Activated CD4-positive, alpha-beta memory T cell treated with anti-CD3 and anti-CD28 coated beads, Interleukin-2, amount 10 ng/mL, durations not matched to agents 7 days and 5 days (primary cell): Measurements from ENCODE around the gene GLI3. TPM values are rescaled to one million over a fixed set of nuclear protein-coding genes. Genes with fewer than 3 reads are reported as not detected.
A peak's percentile ranks its signal among the peaks of the same experiment; 100 is the strongest.

Experiments used
- CTCF ChIA-PET: fragments of 350-600 bp; sonication (Branson Sonifier 250); formaldehyde crosslinking; loops from one replicate; lab custom pipeline; 2021; ENCODE audit warnings: antibody characterized with exemption, inconsistent platforms; lab: Charles Lee
- POLR2A ChIA-PET: fragments of 350-600 bp; sonication (Branson Sonifier 250); formaldehyde crosslinking; loops from one replicate; lab custom pipeline; 2021; ENCODE audit warnings: antibody characterized with exemption; lab: Charles Lee
- DNase-seq: peaks from one replicate; pipeline ENCODE4 v3.0.0-alpha.2; 2020
- H3K27ac Mint-ChIP-seq: one replicate; pipeline ENCODE4 v1.8.0; 2021; ENCODE audit warnings: mild to moderate bottlenecking, mixed read lengths
- H3K27me3 Mint-ChIP-seq: one replicate; pipeline ENCODE4 v1.8.0; 2021; ENCODE audit warnings: mixed read lengths
- H3K36me3 Mint-ChIP-seq: one replicate; pipeline ENCODE4 v1.8.0; 2021; ENCODE audit warnings: low read depth, mixed read lengths
- H3K4me1 Mint-ChIP-seq: one replicate; pipeline ENCODE4 v1.8.0; 2021; ENCODE audit warnings: mixed read lengths
- H3K4me3 Mint-ChIP-seq: one replicate; pipeline ENCODE4 v1.8.0; 2021; ENCODE audit warnings: mild to moderate bottlenecking, mixed read lengths
- H3K9me3 Mint-ChIP-seq: one replicate; pipeline ENCODE4 v1.8.0; 2021; ENCODE audit warnings: mixed read lengths
- total RNA-seq, 2 experiments: library from RNA; stranded (reverse); gene quantifications; one replicate each; pipeline ENCODE4 v1.2.3, GENCODE V29; 2021

The GLI3 gene
- total RNA-seq, 2 experiments from 2014 or later = not detected

DNA sequence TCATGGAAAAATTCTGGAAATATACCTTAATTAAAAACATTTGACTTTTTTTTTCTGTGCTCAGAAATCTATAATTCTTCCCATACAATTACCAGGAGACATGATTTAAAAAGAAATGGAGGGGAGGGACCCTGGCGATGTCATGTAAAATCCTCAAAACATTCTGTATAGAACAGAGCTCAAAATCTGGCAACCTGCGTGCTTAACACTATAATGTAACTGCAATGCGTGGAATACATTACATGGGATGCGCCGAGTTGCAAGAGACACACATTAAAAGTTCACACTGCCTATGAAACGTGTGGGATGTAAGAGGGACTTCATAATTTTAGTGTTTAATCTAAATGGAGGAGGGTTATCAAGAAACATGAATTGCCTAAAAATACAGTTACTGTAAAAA is 215.0 kb downstream of the GLI3 start:
- CTCF ChIA-PET = no interaction called here
- H3K27ac Mint-ChIP-seq = no peak overlapping the region
- H3K27me3 Mint-ChIP-seq = no peaks in the 10 kb centered on the region
- POLR2A ChIA-PET = no interaction called here
- H3K36me3 Mint-ChIP-seq = no peaks in the 10 kb centered on the region
- H3K4me3 Mint-ChIP-seq = no peak overlapping the region
- DNase-seq = no peak
- no peaks in the 10 kb centered on the region for H3K4me1 Mint-ChIP-seq
- no peaks in the 10 kb centered on the region for H3K9me3 Mint-ChIP-seq

DNA sequence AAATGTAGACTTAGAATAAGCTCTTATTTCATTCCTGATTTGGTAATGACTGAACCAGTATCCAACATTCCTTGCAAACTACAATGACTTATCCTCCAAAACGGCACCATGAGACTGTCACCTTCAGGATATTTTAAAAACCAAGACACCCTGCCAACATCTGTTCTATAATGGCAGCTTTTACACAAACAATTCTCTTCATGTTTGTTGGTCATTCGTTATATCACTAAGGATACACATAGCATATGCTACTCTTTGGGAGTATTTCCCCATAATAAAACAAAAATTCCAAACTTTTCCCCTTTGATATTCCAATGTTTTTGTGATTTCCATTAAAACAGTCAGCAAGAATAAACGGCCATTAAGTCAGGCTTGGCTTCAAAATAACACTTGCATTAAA is 215.4 kb downstream of the GLI3 start:
- Mint-ChIP-seq H3K36me3 (no peaks in the 10 kb centered on the region), H3K9me3 (no peaks in the 10 kb centered on the region), H3K4me3 (no peak overlapping the region), H3K4me1 (no peaks in the 10 kb centered on the region), H3K27me3 (no peaks in the 10 kb centered on the region), H3K27ac (no peak overlapping the region)
- no peak for DNase-seq
- POLR2A ChIA-PET = no interaction called here
- CTCF ChIA-PET = no interaction called here

DNA sequence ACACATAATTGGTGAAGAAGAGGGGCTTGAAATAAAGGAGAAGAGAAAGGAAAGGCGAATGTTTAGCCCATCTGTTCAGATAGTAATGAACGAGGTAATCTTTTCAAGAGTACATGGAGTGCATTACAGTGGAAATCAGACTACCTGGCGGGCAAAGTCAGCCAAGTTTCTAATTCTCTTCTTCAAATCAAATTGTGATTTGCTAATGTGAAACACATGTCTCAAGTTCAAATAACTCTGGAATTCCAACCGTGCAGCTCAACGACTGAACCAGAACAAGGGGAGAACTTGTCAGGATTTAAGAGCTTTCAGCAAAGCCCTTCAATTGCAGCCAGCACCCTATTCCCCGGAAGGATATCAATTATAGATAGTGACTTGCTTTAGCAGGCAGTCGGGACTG is 216.9 kb downstream of the GLI3 start:
- no peak for DNase-seq
- no peaks in the 10 kb centered on the region for H3K27me3 Mint-ChIP-seq
- no peaks in the 10 kb centered on the region for H3K4me1 Mint-ChIP-seq
- ChIA-PET CTCF (no interaction called here), POLR2A (no interaction called here)
- no peaks in the 10 kb centered on the region for H3K36me3 Mint-ChIP-seq
- H3K27ac Mint-ChIP-seq = no peak overlapping the region
- H3K4me3 Mint-ChIP-seq = no peak overlapping the region
- peaks cover 2% of the 10 kb centered on the region for H3K9me3 Mint-ChIP-seq

DNA sequence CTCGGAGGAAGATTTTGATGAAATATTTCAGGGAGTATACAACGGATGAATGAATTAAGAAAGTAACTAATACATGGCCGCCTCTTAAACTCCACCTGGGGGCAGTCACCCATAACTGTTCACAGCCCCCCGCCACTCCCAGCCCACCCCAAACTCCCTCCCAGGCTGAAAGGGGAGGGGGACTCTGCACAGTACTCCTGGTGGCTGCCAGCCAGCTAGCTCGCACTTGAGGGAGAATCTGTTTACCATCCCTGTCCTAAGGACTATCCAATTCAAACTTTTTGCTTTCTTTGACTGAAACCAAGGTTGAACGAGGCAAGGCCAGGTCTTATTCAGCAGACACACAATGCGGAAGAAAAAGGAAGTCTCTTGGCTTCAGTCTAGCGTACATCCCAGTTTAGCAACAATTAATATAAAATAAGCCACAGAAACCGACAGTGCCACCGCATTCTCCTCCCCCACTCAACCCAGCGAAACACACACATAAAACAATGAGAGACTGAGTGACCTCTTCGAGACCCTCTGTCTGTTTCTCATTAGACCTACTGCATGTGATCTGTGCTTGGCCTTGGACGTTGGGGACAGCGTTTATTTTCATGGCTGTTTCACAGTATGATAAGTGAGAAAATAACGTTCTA is 219.5 kb downstream of the GLI3 start:
- ChIA-PET CTCF (no interaction called here), POLR2A (no interaction called here)

DNA sequence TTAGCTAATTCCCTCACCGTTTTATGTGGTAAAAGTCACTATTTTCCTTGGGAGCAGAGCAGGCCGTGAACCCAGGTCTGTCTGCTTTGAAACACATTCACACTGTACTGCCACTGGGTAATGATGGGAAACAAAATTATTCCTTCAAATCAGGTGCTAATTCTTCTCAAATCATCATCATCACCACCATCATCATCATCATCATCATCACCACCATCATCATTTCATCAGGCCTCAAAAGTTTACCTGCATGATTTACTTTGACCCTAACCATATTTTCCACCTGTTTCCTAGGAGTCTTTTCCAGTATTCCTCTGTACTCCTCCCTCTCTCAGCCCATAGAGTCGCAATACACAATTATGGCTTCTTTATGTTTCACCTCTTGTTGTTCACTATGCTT is 220.5 kb downstream of the GLI3 start:
- ChIA-PET CTCF (no interaction called here), POLR2A (no interaction called here)
- H3K4me1 Mint-ChIP-seq = no peaks in the 10 kb centered on the region
- no peak overlapping the region for H3K4me3 Mint-ChIP-seq
- H3K27me3 Mint-ChIP-seq = no peaks in the 10 kb centered on the region
- no peak overlapping the region for H3K27ac Mint-ChIP-seq
- no peaks in the 10 kb centered on the region for H3K36me3 Mint-ChIP-seq
- peaks cover 14% of the 10 kb centered on the region for H3K9me3 Mint-ChIP-seq
- no peak for DNase-seq

More for the DNA sequence above, 219.5 kb downstream of the GLI3 start:
- no peak overlapping the region for H3K4me3 Mint-ChIP-seq
- H3K4me1 Mint-ChIP-seq = no peaks in the 10 kb centered on the region
- H3K36me3 Mint-ChIP-seq = no peaks in the 10 kb centered on the region
- no peak overlapping the region for H3K27ac Mint-ChIP-seq
- peaks cover 13% of the 10 kb centered on the region for H3K9me3 Mint-ChIP-seq
- DNase-seq = no peak
- no peaks in the 10 kb centered on the region for H3K27me3 Mint-ChIP-seq

DNA sequence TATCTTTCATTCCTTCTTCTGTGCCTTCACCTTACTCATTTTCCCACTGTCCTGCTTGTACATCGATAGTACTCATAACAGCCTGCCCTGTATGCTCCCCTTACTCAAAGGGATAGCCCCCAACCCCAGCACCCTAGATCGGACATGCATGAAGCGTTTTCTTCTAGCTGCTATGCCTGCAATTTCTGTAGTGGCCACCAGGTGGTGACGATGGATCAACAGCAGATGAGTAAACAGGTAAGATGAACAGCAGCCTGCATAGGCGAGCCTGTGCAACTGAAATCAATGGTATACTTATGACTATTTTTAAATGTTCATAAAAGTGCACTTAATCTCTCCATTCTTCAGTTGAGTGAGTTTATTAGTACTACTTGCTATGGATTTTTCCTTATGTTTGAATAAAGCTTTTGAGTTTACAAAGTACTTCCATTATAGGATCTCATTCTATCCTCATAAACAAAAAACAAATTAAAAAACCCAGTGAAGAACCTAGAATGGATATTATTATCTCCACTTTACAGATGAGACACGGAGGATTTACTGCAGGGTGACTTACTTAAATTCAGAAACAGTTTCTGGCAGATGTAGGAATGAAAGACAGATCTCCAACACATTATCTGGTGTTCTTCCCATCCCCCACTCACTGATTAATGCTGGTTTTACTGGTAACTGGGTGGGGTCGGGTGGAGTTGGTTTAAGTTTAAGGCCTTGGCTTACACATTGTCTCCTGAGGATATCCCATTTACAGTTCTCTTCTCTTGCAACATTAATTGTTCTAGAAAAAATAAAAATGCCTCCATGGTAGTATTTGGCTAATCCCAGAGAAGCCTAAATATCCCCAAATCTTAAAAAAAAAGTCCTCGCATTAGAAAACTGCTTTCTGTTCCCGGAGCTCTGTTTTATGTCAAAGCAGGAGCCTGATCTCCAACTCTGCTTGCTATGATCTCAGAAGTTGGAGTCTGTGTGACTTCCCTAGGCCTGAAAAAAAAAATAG is 222.1 kb downstream of the GLI3 start:
- Mint-ChIP-seq H3K36me3 (no peaks in the 10 kb centered on the region), H3K27ac (no peak overlapping the region), H3K4me3 (no peak overlapping the region), H3K4me1 (no peaks in the 10 kb centered on the region), H3K27me3 (no peaks in the 10 kb centered on the region), H3K9me3 (peaks cover 14% of the 10 kb centered on the region)
- ChIA-PET CTCF (interaction anchor here (0.7 to 0.9 kb wide), 3 partner anchors 8 to 338 kb away, joined by 3 to 4 read pairs (median 3); no protein-coding TSS in a partner anchor), POLR2A (no interaction called here)
- DNase-seq = peak; percentile 40

DNA sequence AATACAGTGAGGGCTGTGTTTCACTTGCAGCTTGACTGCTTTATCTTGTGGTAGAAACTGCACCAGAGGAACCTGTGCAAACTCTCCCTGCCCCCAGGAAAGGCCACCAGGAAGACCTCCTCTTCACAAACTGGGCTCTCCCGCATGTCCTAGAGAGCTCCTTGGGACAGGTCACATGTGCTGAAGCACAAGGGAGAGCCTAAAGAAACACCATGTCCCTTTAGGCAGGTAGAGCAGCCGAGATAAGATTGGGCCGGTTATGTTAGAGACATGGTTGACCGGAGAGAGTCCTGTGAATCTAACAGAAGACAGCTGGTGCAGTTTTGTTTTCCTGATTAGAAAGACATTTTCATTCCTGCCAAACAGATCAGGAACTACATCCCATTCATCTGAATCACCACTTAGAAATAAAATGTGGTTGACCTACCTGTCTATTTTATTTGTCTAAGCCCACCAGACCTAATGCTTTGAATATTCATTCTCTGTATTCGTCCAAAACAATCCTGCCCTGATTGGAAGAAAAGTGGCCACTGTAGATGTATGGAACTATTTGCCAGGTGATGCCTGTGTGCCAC is 224.1 kb downstream of the GLI3 start:
- Mint-ChIP-seq H3K36me3 (no peaks in the 10 kb centered on the region), H3K4me1 (no peaks in the 10 kb centered on the region), H3K27me3 (no peaks in the 10 kb centered on the region), H3K4me3 (no peak overlapping the region), H3K27ac (no peak overlapping the region), H3K9me3 (peaks cover 14% of the 10 kb centered on the region)
- CTCF ChIA-PET = interaction anchor here (1.2 kb wide), 1 partner anchor 10 kb away, joined by 3 read pairs; no protein-coding TSS in a partner anchor
- no peak for DNase-seq
- POLR2A ChIA-PET = no interaction called here

DNA sequence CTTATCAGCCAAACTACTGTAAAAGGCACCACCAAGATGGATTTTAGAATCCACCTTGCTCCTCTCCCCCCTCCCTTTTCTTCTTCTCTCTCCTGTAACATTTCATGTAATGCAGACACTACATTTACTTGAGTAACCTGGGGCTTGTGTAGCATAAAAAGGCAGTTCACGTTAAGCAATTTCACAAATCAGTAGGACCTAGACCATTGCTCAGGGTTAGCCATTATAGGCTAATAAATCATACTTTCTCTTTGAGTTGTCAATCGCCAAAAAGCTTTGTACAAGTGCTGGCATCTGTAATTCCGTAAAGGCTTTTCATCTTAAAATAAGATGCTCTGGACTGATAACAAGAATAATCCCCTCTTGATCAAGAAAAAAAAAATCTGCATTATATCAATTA is 224.7 kb downstream of the GLI3 start:
- Mint-ChIP-seq H3K36me3 (no peaks in the 10 kb centered on the region), H3K27ac (no peak overlapping the region), H3K9me3 (peaks cover 14% of the 10 kb centered on the region), H3K4me3 (no peak overlapping the region), H3K4me1 (no peaks in the 10 kb centered on the region), H3K27me3 (no peaks in the 10 kb centered on the region)
- ChIA-PET CTCF (no interaction called here), POLR2A (no interaction called here)
- no peak for DNase-seq

DNA sequence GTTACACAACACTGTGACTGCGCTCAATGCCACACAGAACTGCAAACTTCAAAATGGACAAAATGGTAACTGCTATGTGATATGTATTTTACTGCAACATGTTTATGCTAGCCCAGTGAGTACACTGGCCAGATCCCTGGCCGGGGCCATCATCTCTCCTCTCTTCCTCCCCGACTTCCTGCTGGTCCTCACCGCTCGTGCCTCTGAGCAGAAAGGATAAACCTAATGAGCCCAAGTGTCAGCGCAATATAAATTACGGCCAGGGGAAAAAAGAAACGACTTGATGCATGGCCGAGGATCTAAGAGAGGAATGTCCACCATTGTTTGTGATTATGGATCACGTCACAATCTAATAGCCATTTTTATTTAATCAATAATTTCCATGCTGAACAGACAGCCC is 225.2 kb downstream of the GLI3 start:
- POLR2A ChIA-PET = no interaction called here
- no peaks in the 10 kb centered on the region for H3K27me3 Mint-ChIP-seq
- CTCF ChIA-PET = no interaction called here
- no peaks in the 10 kb centered on the region for H3K36me3 Mint-ChIP-seq
- no peaks in the 10 kb centered on the region for H3K4me1 Mint-ChIP-seq
- H3K9me3 Mint-ChIP-seq = peaks cover 14% of the 10 kb centered on the region
- H3K4me3 Mint-ChIP-seq = no peak overlapping the region
- DNase-seq = no peak
- H3K27ac Mint-ChIP-seq = no peak overlapping the region

DNA sequence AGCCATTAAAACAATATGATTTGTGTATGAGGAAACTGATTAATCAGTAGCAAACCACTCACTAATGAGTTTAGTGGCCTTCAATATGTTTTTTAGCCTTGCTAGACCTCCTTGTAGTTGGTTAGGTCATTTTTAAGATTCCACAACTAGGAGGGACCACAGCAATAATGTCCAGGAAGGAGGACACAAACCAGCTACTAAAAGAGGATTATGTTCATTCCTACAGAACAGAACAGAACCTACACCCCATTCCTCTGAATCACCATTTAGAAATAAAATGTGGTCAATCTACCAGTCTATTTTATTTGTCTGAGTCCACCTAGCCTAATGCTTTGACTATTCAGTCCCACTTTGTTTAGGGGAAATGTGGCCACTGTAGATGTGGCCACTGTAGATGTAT is 226.3 kb downstream of the GLI3 start:
- CTCF ChIA-PET = no interaction called here
- no peak overlapping the region for H3K27ac Mint-ChIP-seq
- DNase-seq = no peak
- no peaks in the 10 kb centered on the region for H3K4me1 Mint-ChIP-seq
- POLR2A ChIA-PET = no interaction called here
- H3K36me3 Mint-ChIP-seq = no peaks in the 10 kb centered on the region
- no peak overlapping the region for H3K4me3 Mint-ChIP-seq
- peaks cover 14% of the 10 kb centered on the region for H3K9me3 Mint-ChIP-seq
- H3K27me3 Mint-ChIP-seq = no peaks in the 10 kb centered on the region

DNA sequence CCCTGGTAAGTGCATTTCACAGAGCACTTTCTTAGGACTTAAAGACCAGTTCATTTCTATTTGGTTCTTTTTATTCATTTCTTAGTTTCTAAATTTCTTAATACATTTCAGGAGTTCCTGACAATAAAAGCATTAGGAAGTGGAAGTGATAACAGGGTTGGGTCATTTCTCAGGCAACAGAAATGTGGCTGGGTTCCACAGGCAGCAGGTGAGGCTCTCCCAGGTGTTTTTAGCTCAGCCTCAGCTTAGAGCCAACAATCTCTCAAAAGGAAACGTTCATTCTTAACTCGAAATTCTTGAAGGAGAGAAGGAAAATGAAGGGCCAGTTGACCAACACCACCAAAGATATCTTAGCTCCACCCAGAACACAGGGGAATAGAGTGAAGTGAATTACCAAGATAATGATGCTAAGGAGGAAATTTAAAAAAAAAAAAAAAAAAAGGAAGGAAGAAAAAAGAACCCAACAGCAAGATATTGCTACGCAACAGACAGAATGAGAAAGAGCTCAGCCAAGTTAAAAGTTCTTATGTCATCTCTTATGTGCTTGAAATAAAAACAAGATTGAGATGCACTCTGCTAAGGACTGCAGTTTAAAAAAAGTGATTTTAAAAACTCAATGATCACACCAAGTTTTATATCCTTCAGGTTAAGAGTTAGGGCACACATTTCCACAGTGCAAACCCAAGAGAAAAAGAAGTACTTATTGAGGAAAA is 230.1 kb downstream of the GLI3 start:
- no peaks in the 10 kb centered on the region for H3K9me3 Mint-ChIP-seq
- no peaks in the 10 kb centered on the region for H3K27me3 Mint-ChIP-seq
- H3K4me1 Mint-ChIP-seq = no peaks in the 10 kb centered on the region
- CTCF ChIA-PET = no interaction called here
- no peaks in the 10 kb centered on the region for H3K36me3 Mint-ChIP-seq
- no peak for DNase-seq
- H3K27ac Mint-ChIP-seq = no peak overlapping the region
- H3K4me3 Mint-ChIP-seq = no peak overlapping the region
- POLR2A ChIA-PET = no interaction called here

DNA sequence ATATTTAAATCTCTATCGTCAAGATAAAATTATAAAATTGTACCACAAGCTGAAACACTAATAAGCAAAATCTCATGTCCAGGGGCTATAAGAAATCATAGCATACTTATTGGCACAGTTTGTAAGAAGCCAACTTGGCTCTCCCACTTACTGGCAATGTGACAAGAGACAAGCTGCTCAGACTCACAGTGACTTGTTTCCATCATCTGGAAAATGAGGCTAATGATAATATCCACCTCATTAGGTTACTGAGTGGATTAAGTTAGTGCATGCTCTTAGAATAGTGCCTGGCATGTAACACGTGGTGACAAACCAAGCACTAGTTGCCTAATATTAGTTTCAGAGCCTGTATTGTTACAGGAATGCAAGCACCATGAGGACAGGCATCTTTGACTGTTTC is 234.4 kb downstream of the GLI3 start:
- ChIA-PET CTCF (interaction anchor here (0.9 kb wide), 1 partner anchor 11 kb away, joined by 3 read pairs; no protein-coding TSS in a partner anchor), POLR2A (no interaction called here)
- Mint-ChIP-seq H3K4me1 (no peaks in the 10 kb centered on the region), H3K9me3 (no peaks in the 10 kb centered on the region), H3K27ac (no peak overlapping the region), H3K4me3 (no peak overlapping the region), H3K36me3 (no peaks in the 10 kb centered on the region), H3K27me3 (no peaks in the 10 kb centered on the region)
- DNase-seq = no peak
